Measurements from ENCODE around the gene NPTX1. TPM values are rescaled to one million over a fixed set of nuclear protein-coding genes. Genes with fewer than 3 reads are reported as not detected.
A peak's percentile ranks its signal among the peaks of the same experiment; 100 is the strongest.

Gene NPTX1
- total RNA-seq, 1 experiment from 2014 or later, result 0.11 TPM

DNA sequence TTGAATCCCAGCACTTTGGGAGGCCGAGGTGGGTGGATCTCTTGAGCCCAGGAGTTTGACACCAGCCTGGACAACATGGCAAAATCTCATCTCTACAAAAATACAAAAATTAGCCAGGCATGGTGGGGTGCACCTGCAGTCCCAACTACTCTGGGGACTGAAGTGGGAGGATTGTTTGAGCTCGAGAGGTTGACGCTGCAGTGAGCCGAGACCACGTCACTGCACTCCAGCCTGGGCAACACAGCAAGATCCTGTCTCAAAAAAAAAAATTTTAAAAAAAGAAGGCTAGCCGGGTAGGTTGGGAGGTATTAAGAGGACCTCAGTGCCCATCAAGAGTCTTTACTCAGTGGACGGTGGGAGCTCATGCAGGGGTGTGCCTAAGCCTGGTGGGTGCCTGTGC lies 3.8 kb upstream of the NPTX1 start:
- DNase-seq (ENCODE audit: low read depth), result no peak

DNA sequence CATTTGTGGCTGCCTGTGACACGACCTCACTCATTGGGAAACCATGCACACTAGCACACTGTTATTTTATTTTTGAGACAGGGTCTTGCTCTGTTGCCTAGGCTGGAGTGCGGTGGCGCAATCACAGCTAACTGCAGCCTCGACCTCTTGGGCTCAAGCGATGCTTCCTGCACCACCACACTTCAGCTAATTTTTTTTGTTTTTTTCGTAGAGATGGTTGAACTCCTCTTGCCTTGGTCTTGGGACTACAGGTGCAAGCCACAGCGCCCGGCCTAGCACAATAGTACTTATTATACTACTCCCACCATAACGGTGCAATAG lies 2.8 kb upstream of the NPTX1 start:
- DNase-seq (ENCODE audit: low read depth), result no peak

DNA sequence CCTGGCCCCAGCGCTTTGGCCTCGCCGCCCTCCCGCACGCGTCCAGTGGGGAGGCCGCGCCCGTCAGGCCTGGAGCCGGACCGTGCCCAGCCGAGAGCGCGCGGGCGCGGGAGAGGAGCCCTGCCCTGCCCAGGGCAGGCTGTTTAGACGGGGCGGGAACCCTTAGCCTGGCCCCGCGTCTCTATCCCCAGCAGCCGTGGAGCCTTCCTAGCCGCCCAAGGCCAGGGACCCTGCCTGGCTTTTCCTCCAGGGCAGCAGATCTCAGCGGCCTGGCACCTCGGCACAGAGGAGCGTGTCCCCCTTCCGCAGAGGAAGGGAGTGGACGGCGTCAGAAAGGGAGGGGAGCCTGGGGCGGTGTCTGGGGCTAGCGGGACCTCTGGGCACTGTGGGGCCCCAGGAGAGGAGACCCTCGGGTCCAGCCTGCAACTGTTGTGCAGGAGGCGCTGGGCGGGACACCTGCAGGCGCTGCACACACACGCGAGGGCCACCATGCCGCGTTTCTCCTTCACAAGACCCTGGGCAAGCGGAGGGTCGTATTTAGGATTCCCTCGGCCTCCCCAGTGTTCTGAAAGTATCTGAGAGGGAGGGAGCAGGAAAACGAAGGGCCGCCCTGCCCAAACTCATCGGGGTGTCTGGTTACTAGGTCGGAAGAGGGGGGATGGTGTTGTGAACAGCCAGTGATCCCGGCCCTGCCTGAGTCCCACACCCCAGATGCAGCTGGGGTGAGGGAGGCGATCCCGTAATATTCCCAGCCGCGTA lies 2.3 kb upstream of the NPTX1 start:
- DNase-seq (ENCODE audit: low read depth), result no peak

DNA sequence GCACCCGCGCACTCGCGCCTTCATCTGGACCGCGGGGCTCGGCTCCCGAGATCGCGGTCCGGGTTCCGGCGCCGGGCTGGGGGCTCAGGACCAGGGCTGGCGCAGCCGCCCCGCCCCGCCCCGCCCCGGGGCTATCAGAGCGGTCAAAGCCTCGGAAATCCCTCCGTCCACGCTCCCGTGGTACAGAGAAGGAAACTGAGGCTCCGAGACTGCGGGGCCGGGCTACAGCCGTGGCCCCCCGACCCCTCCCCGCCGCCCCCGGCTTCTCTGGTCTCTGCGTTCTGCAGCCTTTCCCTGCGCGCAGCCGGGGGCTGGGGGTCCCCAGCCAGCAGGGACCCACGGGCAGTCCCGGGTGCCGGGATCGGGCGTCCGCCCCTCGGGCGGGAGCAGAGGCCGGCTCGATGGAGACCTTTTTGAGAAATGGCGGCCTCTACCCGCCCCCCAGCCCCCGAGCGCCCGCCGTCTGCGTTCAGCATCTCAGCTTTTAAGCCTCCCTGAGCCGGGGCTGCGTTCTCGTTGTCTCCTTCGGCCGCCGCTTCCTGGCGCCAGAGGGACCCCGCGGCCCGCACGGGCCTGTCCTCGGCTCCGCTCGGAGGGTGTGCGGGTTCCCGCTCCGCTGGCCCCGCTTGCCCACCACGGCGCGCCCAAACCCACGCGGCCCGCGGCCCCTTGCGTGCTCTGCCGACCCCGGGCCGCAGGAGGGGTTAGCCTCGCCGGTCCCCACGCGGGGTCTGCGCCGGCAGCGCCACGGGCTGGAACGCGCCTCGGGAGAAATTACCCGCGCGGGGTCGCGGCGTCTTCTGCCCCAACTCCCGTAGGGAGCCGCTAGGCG lies 1.5 kb upstream of the NPTX1 start:
- DNase-seq (ENCODE audit: low read depth), result peak; percentile 58

DNA sequence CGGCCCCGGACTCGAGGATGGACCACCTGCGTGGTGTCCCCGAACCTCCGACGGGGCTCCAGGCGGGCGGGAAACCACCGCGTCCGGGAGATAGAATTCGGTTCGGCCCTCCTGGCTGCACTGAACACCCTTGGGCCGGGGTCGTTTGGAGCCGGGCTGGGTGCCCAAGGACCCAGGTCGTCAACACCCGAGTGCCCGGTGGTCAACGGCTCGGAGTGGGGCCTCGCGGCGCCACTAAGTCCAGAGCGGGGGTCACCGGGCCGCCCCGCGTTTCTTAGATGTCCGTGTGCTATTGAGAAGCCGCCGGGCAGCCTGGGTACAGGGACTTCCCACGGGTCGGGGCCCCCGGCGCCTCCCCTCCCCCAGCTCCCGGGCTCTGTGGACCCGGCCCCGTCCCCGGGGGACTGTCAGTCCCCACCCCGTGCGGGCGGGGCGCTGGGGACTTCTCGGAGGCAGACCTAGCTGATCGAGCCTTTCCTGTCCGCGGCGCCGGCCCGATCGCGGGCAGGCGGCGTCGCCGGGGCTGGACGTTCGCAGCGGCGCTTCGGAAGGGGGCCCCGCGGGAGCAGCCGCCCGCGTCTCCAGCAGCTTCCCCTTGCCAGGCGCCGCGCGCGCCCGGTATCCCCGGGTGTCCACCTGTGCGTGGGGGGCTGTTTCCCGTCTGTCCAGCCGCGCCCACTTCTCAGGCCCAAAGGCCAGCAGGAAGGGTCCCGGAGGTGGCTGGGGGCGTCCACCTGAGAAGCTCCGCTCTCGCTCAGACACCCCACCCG lies 655 bp upstream of the NPTX1 start:
- DNase-seq (ENCODE audit: low read depth), result no peak

DNA sequence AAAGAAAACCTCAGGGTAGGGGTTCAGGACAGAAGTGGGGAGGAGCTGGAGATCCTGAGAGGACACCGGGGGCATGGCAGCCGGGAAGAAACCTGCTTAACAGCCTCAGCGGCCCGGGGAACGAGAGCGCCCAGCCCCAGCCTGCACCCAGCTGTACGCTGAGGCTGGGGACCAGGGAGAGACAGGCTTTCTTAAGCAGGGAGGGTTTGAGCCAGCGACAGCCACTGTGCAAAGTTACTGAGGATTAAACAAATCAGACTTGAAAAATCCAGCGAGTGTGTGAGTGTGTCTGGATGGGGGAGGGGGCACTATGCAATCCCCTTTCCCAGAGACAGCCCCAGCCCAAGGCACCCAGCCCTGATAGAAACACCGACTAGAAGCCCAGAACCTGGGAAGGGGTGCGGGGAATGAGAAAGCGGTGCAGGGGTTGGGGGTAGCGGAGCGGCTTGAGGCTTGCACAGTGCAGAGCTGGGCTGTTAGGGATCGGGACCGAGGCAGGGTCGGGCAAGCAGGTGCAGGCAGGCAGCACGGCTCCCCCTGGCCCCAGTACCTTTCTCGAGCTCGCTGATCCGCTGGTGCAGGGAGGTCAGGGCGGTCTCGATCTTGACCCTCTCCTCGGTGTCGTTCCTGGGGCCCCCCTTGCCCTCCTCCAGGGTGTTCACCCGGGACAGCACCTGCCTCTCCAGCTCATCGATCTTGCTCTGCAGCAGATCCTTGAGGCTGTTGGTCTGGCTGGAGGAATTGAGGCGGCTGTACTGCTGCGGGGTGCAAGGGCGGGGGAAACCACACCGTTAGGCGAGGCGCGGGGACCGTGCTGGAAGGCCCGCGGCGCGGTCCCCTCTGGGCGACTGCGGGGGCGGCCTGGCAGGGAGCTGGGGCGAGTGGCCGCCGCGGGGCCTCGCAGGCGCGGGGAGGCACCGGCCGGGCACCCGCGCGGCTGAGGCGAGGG lies 1.2 kb downstream of the NPTX1 start:
- no peak for DNase-seq (ENCODE audit: low read depth)

DNA sequence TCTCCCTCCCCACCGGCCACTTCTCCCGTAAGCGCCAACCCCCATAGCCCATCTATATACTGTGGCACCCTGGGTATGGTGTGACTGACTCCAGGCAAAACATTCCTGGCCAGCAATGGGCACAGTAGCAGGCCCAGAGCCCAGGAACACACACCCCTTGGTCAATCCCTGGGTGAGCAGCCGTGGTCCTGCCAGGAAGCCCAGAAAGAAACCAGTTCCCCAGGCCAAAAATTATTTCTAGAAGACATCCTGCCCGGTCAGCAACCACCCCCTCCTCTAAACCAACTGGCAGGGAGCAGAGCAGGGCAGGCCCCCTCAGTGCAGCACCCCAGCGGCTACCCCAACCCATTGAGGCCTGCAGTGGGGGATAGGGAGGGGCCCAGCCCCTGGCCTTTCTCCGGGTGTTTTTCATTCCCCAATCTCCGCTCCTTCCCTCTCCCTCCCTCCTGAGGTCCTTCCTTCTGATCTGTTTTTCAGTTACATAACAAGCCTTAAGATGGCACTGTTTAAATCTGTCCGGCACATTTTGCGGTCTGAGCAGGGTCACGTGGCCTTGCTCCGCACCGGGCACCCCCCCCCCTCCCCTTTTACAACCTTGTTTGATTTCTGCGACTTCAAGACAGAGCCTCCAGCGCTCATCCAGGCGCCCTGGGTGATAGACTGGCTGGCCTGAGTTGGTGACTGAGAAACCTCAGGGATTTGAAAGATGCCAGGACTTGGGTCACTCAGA lies 2.0 kb downstream of the NPTX1 start:
- DNase-seq (ENCODE audit: low read depth), result no peak

DNA sequence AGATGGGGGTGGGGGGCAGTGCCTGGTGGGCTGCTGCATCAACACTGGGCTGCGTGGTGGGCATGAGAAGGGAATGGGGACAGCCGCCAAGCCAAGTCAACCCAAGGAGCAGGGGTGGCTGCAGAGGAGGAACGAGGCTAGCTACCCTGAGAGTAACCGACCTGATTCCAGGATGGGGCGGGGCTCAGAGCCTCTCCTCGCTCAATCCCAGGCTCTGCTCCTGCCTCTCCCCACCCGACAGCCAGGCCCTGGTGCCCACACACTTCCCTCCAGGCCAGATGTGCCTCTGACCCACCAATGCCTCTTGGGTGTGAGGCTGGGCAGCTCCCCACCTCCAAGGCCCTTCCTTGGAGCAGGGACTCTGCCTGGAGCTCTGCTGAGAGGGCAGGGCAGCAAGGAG lies 2.7 kb downstream of the NPTX1 start:
- DNase-seq (ENCODE audit: low read depth), result no peak

DNA sequence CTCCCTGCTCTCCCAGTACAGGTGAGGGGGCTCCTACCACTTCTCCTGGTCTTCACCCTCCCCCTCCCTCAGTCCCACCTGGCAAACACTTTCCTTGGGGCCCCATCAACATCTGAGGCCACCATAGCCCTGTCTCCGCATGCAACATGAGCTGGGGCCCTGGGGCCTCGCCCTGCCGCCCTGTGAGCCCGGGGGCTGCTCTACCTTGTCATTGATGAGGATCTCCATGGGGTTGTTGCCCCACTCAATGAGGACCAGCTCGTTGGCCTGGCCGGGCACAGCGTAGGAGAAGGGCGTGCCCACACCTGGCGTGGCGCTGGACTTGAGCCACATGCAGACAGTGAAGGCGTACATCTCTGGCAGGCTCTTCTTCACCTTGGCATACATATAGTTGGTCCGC lies 3.4 kb downstream of the NPTX1 start:
- no peak for DNase-seq (ENCODE audit: low read depth)

DNA sequence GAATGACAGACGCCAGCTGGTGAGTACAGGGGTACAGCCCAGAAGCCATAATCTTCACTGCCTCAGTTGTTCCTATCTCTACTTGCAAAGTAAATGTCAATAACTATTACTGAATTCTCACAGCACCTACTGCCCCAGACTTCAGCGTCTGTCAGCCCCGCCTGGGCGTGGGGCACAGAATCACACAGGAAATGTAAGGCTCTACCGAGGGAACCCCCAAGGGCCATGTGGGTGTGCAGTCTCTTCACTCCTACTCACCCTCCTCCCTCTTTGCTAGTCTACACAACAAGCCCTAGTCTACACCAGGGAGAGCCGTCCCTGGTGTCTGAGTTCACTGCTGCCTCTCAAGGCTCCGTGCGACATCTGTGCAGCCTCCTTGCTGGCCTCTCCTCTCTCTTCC lies 4.5 kb downstream of the NPTX1 start:
- DNase-seq (ENCODE audit: low read depth), result no peak

DNA sequence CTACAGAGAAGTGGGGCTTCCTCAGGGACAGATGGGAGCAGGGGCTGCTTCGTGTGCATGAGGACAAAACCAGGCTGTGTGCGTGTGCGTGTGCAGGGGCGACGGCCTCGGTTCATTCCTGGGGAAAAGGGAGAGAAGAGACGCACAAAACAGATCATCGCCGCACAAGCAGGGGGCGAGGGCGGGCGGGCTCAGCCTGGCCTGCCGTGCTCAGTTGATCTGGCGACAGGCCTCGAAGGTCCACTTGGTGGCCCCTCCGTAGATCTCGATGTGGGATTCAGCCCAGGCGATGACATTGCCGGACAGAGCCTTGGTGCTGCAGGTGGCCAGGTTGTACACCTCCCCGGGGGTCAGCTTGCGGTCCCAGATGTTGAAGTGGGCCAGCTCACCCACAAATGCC lies 5.8 kb downstream of the NPTX1 start:
- DNase-seq (ENCODE audit: low read depth), result no peak

DNA sequence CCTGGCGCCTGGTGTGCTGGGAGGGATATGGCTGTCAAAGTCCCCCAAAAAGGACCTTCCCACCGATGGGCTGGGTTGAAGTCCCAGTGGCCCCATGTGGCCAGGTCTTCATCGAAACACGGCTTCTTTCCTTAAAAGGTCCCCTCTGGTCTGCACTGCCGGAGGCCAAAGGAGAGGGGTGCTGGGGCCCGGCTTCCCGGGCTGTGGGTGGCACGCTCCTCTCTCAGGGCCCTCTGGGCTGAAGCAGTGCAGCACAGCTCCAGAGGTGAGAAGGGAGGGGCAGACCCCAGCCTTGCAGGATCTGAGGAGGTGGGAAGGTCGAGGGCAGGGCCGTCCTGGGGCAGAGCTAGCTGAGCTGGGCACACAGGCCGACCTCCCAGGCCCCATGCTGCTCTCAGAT lies 6.7 kb downstream of the NPTX1 start:
- DNase-seq (ENCODE audit: low read depth), result no peak

DNA sequence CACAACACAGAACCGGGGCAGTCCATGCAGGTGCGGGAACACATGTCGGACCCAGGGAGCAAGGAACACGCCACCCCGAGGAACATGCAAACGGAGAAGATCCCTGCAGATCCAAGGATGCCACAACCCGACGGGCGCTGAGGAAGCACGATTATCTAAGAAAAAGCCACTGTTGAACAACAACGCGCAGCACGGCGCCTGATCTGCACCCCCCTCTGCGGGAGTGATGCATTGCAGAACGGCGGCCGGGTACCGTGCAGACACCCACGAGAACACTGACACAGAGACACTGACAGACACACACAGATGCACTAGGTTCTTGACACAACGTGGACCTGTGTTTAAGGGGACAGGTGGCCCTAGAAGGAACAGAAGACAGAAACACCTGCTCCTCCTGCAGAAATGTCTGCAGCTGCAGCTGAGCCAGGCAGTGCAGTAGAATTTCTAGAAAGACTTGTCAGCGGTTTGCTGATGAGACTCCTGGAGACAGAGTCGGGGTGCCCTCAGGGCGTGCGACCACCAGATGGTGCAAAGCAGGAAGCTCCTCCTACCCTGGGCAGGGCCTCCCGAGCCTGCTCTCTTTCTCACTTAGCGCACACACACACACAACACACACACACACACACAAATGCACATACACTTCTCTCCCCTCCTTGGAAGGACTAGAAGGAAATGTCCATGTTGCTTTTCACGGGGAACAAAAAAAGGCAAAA lies 7.5 kb downstream of the NPTX1 start:
- no peak for DNase-seq (ENCODE audit: low read depth)

DNA sequence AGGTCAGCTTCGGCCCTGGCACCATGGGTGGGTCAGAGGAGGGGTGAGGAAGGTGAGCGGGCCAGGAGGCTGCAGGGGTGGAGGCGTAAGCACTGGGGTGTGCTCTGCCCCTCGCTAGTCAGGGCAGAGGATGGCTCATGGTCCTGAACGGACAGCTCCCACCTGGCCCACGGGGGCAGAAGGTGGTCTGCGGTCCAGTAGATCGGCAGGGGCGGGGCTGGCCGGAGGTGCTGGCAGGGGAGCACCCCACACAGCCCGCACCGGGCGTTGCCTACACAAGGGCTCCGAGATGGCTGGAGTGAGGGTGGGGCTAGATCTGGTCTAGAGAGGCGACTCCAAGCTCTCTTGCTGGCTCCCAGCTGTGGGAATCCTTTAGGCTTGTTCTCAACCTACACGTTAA lies 8.2 kb downstream of the NPTX1 start:
- no peak for DNase-seq (ENCODE audit: low read depth)

DNA sequence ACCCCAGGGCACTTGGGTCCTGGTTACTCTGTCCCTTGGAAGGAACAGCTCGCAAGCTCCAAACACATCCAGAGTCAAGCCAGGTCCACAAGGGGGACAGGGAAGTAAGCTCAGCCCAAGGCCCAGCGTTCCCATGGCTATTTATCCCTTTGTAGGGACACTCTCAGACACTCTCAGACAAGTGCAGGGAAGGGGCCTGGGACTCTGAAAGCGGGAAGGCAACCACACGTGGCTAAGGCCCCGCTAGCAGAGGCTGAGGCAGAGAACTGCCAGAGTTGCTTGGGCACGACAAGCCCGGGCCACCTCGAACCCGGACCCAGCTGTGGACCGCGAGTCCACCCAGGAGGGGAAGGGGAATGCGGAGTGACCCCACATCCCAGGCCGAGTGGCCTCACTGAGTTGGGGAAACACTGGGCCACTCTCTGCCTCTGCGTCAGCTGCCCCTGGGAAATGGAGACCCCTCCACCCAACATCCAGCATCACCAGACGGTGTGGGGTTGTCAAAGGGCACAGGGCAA lies 10.2 kb downstream of the NPTX1 start:
- DNase-seq (ENCODE audit: low read depth), result no peak

DNA sequence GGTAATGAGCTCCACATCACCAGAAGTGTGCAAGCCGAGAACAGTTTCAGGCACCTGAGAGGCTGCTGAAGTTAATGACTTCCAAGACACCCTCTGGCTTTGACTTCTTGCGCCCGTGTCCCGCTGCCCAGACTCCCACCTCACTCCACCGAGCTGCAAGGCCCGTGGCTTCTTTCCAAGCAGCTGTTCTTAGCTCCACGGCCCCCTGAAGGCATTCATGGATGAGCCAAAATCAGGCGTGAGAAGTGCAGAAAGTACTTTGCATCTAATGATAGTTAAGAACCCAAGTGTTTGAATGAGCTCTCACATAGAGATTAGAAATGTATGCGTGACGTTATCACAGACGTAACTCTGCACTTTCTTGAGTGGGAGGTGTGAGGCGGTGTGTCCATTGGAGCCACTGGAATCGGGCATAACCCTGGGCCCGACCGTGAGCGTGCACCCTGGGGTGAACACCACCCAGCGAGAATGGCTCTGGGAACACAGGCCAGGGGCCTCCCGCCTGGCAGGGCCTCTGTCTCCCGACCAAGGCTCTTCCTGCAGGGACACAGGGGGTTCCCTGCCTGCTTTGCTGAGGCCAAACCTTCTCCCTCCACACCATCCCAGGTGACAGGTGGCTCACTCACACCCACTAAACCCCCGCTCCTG lies 11.0 kb downstream of the NPTX1 start:
- no peak for DNase-seq (ENCODE audit: low read depth)

DNA sequence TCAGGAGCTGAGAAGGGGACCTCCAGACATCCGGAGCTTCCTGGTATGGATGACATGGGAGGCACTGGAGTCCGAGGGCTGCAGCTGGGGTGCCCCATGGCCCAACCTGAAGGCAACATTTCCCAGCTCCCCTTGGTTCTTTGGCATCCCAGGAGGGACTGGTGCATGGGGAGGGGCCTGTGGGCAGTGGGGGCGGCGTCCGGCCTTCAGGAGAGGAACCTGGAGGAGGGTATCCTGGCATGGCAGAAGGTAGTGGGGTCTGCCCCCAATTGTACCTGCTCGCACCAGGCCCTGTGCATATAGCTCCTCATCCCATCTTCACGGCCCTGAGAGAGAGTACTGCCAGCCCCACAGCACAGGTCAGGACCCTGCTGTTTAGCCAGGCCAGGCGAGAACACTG lies 11.9 kb downstream of the NPTX1 start:
- DNase-seq (ENCODE audit: low read depth), result no peak

DNA sequence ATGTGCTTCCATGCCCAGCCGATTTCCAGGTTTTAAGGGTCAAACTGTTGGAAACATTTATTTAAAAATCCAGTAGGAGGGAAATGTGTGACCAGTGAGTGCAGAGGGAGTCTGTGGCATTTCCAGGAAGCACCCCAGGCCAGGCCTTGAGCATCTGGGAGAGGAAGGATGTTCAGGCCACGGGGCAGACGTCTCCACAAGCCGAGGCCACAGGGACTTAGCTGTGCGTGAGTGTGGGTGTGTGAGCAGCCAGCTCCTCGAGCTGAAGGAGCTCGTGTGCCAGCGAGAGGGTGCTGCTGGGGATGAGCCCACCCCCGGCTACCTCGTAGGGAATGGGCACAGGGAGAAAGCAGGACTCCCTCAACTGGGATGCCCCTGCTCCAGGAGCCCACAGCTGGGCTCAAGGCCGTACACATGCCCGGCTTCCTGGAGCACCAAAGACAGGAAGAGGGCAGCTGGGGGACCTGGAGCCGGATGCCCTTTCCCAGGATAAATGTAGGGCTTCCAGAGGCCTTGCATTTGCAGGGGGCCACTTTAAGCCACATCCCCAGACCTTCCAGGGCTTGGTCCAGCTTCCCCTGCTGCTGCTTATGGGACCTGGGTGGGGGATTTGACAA lies 12.5 kb downstream of the NPTX1 start:
- no peak for DNase-seq (ENCODE audit: low read depth)

DNA sequence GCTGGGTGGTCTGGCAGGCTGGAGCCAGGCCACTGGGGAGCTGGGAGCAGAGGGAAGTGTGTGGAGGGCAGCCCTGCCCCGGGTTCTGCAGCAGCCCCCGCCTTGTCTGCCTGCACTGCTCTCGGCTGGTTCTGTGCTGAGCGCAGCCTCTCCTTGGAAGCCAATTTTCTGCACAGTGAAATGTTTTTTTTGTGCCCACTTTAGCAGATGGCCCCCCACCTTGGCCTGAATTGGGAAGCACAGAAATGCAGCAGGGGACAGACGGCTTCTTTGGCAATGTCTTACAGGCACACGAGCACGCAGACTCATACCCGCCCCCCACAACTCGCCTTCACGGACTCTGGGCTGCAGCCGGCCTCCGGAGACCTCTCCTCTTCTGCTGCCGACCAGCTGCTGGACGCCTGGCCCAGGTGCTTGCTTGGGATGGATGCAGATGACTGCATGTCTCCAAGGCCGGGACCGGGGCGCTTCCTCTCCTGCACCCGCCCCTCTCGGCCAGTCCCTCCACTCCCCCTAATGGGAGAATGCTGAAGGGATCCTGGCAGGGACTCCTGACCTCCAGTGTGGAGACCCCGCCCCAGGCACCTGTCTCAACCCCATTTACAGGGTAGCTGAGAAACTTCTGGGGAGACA lies 14.8 kb downstream of the NPTX1 start:
- DNase-seq (ENCODE audit: low read depth), result no peak
